CD1c-positive myeloid dendritic cell (primary cell): ENCODE measurements around the gene HSF5.
"Not testable (repeated sequence)": the region's sequence is repeated elsewhere in the genome, so short reads cannot be mapped to it uniquely, and the experiment has no call there.

Source experiments
- DNase-seq: peaks from one replicate; pipeline ENCODE4 v3.0.0-alpha.2; 2016; ENCODE audit errors: extremely low spot score

Gene HSF5

DNA sequence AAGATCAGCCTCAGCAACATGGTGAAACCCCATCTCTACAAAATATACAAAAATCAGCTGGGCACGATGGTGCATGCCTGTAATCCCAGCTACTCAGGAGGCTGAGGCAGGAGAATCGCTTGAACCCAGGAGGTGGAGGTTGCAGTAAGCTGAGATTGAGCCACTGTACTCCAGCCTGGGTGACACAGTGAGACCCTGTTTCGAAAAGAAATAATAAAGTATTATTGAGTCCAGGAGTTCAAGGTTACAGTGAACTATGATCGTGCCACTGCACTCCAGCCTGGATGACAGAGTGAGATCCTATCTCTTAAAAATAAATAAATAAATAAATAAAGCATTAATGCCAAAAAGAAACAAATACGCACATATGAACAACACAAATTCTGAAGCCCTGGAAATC is 6.4 kb downstream of the HSF5 start:
- DNase-seq, result not testable (repeated sequence)

DNA sequence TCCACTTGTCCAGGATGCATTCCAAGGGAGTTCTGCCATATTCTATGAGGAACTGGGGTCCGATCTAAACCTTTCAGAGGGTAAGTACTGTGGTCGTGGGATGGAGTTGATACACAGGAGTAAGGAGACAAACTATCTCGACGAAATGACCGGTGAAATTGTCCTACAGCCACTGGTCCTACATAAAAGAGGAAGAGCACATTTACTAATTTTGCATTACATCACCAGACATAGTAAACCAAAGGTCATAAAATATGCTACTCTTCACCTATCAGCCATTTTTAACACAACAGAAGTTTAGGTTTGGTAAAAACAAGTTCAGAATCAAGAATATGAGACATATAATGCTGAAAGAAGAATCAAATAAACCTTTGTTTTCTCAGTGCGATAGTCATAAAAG is 8.1 kb downstream of the HSF5 start:
- peak; percentile 4 for DNase-seq

DNA sequence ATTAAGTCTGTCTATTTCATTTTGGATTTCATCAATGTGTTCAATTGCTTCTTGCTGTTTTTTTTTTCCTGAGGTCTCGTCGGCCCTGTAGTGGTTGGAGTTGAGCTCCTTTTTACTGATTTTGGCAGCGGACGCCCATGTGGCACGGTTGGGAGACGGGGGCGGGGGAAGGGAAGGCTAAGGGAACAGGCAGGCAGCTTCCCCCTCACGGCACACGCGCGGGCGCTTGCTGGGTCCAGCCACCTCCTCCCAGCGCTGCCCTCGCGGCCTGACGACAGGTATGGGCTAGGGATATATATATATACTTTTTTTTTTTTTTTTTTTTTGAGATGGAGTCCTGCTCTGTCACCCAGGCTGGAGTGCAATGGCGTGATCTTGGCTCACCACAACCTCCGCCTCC is 11.4 kb downstream of the HSF5 start:
- no peak for DNase-seq

DNA sequence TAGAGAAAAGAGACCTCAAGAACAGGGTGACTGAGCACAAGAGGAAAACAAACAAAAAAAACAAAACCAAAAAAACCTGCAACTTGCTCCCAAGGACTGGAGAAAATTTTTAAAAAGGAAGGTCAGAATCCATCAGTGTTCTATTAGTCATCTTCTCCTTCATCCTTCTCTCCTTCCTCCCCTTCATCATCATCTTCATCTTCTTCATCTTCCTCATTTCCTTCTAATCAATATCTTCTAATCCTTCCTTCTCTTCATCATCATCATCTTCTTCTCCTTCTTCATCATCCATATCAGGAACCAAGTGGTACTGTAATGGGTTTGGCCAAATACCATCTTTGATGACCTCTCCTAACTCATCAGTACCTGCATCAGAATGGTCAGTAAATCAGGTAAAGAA is 12.2 kb downstream of the HSF5 start:
- DNase-seq, result no peak

DNA sequence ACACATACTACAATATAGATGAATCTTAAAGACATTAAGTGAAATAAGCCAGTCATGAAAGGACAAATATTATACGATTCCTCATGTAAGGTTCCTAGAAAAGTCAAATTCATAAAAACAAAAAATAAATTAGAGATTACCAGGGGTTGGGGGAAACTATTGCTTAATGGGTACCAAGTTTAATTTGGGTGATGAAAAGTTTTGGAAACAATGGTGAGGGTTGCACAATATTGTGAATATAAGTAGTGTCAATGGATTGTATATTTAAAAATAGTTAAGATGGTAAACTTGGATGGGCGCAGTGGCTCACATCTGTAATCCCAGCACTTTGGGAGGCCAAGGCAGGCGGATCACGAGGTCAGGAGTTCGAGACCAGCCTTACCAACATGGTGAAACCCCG is 17.9 kb downstream of the HSF5 start:
- no peak for DNase-seq

DNA sequence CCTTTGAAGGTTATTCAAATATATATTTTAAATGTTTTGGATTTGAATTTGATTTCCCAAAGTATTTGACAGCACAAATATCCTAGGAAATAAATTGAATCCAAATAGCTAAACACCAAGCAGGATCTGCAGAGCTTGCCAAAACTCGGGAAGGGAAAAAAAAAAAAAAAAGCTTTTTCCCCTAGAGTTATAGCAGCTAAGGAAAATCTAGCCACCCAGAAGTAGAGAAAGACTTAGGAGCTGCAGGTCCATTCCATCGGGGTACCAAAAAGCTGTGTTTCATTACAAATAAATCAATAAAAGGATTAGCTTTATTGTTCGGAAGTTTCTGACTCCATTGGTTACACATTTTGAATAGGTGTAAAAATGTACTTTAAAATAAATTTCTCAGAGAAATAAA is 19.3 kb downstream of the HSF5 start:
- no peak for DNase-seq

DNA sequence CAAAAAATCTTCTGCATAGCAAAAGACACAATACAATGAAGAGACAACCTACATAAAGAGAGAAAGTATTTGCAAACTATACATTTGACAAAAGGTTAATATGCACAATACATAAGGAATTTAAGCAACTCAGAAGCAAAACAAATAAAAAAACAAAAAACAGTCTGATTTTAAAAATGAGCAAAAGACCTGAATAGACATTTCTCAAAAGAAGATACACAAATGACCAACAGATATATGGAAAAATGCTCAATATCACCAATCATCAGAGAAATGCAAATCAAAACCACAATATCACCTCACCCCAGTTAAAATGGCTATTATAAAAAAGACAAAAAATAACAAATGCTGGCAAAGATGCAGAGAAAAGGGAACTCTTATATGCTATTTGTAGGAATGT is 32.7 kb downstream of the HSF5 start:
- DNase-seq, result no peak

DNA sequence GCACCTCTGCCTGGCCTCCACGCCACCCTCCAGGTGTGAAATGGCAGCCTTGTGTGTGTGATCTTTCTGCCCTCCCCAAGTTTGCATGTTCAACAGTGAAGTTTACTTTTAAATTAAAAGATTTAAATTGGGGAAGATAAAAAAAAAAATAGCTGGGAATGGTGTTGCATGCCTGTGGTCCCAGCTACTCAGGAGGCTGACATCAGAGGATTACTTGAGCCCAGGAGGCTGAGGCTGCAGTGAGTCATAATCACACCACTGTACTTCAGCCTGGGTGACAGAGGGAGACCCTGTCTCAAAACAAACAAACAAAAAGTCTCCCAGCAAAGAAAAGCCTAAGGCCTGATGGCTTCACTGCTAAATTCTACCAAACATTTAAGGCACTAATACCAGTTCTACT is 35.5 kb downstream of the HSF5 start:
- DNase-seq, result no peak

DNA sequence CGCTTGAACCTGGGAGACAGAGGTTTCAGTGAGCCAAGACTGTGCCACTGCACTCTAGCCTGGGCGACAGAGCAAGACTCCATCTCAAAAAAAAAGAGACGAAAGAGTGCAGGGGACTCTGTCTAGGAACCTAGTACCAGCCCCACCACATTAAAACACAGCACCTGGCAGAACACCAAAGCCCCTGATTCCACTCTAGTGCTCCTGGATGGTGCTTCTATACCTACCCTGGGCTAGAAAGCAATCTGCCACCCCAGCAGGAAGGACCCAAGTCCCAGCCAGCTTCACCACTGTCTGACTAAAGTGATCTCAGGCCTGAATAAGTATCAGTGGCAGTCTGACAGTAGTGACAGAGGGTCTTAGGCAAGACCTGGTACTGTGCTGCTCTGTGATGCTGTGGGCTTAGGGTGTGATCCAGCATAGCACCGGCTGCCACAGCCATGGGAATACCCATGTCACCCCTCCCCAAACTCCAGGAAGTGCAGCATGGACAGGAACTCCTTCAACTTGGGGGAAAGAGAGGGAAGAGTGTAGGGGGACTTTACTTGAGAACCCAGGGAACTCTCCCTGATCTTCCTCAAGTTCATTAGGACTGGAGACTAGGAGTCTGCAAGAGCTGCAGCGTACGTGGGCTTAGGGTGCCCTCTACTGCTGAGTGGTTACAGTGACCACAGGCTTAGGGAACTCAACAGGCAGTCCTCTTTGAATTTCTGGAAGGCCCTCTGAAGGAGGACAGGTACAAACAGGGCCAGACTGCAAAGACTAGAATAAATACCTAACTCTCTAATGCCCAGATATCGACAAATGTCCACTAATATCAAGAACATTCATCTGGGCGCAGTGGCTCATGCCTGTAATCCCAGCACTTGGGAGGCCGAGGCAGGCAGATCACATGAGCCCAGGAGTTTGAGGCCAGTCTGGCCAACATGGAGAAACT is 40.9 kb downstream of the HSF5 start:
- DNase-seq, result peak; percentile 85

DNA sequence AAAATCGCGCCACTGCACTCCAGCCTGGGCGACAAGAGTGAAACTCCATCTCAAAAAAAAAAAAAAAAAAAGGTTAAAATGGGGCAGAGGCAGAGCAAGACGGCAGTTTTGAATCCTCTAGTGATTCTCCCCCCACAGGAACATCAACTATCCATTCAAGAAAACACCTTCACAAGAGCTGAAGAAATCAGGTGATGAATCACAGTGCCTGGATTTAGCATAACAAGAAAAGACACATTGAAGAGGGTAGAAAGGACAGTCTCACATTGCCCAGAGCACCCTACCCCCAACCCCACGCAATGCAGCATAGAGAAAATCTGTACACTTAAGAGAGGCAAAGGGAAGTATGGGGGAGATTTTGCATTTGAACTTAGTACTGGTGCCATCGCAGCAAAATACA is 42.1 kb downstream of the HSF5 start:
- no peak for DNase-seq

DNA sequence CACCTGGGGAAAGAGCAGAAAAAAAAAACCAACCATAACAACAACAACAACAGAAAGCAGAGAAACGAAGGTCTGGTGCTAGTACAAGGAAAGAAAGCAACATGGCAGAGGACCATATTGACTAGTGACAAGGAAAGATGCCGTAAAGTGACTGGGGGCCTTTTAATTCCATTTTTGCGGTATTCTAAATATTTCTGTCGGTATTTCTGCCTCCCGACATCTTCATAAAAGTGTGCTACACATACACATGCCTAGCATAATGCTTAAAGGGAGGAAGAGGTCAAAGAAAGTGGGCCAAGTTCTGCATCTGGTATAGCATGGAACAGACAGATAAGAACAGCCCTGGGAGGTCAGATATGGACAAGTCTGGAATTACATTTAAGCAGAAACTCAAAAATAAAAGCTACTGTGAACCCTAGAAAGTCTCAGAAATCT is 51.4 kb downstream of the HSF5 start:
- DNase-seq, result no peak

DNA sequence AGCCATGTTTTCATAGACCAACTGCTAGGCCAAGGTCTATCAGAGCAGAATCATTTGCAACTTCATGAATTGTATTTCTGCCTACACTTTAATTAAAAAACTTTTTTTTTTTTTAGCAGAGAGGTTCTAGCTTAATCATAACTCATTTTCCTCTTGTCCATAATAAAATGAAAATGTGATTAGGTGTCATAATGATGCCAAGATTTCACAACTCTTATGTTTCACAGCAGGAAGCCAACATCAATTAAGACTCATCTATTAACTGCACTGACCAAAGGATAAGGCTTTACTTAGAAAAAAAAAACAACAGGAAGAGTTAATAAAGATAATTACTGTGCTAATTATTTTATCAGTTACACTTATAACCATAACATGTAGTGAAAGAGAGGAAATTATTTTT is 52.0 kb downstream of the HSF5 start:
- no peak for DNase-seq

DNA sequence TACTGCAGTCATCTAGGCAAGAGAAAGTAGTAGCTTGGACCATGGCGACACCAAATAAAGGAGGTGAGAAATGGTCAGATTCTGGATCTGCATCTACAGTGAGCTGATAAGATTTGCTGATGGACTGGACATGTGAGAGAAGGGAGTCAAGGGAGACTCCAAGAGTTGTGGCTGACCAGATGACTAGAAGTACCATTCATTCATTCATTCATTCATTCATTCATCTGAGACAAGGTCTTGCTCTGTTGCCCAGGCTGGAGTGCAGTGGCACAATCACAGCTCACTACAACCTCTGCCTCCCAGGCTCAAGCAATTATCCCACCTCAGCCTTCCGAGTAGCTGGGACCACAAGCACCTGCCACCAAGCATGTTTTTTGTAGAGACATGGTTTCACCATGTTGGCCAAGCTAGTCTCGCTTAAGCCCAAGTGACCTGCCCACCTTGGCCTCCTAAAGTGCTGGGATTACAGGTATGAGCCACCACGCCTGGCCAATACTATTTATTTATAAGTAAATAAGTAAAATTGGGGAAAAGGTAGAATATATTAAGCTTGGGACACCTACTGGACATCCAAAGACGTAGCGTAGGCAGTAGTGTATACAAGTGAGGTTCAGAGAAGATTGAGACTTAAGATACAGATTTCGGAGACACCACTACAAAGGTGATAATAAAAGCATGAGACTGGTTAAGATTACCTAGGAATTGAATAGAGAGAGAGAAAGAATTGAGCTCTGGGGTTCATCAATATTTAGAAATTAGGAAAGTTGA is 55.2 kb downstream of the HSF5 start:
- no peak for DNase-seq

DNA sequence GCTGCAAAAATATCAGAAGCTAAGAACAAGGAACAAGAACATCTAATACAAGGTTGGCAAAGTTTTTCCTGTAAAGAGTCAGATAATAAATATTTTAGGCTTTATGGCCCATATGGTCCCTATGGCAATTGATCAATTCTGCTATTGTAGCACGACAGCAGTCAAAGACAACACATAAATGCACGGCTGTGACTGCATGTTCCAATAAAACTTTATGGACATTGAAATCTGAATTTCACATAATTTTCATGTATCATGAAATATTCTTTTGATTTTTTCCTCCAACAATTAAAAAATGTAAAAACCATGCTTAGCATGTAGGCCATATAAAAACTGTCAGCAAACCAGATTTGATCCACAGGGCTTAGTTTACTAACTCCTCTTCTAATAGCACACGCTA is 60.4 kb downstream of the HSF5 start:
- DNase-seq, result no peak

DNA sequence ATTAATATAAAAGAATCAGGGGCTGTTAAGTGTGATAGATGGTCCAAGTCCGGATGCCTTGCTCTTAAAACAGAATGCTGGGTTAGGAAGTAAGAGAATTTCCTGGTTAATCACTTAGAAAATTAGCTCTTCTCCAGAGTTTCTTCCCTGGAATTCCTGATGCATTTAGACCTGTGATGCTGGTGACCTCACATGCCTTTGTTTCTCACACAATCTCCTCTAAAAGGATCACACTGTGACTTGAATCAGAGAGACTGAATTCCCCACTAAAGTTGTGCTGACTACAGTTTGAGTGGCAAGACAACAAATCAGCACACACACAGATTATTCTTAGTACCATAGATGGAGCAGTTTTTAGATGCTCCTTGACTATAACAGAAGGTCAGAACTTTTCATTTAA is 66.5 kb downstream of the HSF5 start:
- no peak for DNase-seq

DNA sequence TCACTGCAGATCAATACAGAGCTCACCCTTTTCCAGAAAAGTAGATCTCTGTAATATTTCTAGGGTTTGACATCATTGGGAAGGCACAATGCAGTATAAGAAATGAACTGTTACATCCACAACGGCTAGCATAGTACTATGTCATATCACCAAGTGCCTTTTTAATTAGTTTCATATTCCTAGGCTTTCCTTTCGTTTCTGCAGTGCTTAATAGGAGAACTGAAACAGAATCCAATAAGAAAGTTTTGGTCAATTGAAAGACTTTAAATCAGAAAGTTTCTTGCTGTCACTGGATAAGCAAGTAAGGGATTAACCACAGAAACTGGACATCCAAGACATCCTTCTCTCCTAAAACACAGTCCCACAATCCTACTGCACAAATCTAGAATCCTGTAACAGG is 67.4 kb downstream of the HSF5 start:
- peak; percentile 6 for DNase-seq

DNA sequence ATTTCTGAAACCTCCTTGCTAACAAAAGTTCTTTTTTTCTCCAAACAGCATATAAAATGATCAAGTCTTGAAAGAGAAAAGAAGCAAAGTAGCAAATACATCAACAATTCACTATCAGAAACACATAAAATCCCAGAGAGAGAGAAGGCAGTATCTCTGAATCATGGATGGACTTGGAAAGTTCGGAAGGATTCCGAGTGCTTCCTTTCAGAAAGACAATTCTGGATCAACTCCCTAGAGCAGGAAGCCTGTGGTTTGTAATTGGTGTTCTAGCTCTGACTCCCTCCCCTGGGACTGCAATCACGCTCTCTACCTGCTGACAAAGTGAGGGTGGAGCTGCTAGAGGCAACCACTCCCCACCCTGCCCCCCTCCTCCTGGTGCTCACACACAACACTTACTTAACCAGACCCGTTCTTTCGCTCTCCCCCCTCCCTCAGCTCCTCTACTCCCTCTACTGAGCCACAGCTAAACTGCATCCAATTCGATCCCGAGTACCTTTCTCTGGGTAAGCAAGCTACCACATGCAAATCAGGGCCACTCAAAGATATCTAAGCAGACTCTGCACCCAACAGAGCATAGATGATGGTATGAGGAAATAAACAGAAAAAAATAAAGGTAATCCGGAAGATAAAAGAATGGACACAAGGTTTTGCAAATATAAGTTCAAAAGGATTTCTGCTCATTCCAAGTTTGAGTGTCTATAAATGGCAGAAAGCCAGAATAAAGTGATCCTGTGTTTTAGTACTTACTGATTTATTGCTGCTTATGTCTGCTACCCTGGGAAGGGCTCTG is 70.7 kb downstream of the HSF5 start, which contains the start of gene RNF43:
Gene RNF43, minus strand, starts transcription at position 235 of the 793 bp plus-strand sequence. CDS start 1,957 bp downstream, outside the sequence.
- DNase-seq, result peak; percentile 83

DNA sequence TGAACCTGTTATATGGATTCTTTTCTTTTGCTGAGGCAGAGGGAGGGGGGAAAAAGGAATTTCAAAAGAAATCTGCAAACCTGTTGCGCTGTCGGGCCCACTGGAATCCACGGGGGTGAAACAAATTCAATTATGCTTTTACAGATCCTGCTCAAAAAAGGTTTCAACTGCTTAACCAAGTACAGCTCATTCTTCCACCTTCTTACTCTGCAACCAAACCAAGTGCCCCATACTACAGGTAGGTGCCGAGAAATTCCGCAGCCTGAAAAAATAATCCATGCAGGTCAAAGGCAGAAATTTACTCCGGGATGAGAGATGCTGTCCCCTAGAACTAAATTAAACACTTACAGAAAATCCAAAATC is 71.3 kb downstream of the HSF5 start:
- DNase-seq, result no peak

DNA sequence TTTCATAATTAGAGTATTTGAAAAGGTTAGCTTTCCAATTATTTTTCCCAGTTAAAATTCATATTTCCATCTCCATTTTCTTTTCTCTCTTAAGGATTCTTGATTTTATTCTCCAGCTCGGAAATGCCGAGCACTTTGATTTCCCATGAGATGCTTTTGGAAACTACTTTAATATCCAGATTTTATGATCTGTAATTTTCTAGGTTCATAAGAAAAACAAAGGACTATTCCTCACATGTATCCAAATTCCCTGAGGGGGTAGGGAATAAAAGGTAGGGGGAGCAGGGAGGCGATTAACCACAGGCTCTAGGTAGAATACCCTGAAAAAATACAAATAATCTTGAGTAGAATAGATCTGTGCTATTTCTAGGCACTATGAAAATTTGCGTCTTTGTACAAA is 71.8 kb downstream of the HSF5 start:
- DNase-seq, result no peak

DNA sequence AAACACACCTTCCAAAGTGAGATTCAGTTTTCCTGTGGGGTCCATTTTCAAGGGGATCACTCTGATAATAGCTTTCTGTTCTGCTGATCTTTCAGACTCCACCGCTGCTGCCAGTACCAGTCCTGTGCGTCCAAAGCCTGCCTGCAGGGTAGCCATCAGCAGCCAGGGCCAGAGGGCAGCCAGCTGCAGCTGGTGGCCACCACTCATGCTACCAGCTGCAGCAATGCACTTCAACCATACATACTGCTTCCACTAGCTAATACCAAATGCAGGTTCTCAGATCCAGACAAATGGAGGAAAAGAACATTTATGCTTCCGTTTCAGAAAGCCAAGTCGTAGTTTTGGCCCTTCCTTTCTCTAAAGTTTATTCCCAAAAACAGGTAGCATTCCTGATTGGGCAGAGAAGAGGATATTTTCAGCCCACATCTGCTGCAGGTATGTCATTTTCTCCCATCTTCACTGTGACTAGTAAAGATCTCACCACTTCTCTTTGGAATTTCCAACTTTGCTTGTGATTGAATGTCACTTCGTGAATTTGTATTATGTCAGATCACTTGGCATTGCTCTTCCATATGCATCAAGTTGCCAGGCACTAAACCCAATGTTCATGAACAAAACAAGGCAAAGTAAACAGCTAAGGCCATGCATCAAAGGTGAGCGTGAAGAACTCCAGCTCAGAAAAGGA is 72.7 kb downstream of the HSF5 start:
- no peak for DNase-seq

DNA sequence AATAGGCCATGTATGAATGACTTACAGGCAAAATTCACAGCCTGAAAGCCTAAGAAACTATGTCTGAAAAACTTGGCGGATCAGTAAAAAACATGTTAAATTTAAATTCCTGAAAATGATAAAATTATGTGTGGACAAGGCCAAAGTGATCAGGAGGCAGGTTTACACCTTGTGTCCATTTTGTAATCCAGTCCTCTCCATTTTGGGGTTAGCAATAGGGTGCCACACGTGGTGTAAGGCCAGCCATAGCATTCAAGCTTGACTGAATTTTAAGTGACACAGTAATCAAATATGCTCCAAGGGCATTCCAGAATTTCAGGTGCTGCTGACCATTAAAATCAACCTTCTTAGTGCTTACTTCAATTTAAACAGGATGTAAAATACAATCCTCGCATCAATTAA is 73.6 kb downstream of the HSF5 start:
- DNase-seq, result no peak

DNA sequence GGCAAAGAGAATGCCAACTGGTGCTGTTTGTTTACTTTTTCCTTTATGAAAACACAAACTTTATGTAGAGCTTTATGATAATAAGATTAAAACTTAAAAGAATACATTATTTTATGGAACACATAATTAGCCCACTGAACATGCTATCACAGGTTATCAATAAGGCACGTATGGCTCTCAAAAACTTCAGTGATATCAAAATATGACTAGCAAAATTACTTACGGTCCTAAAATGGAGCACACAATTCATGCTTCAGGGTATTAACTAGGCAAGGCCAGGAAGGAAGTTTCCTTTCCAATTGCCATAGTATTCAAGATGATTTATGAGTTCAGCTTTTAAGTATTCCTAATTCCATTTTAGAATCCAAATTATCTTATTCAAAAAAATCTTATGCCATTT is 74.5 kb downstream of the HSF5 start:
- DNase-seq, result no peak
